Nephron (organoid): ENCODE data around the gene UQCR10.

Experiments
- H3K27ac Mint-ChIP-seq, 3 experiments: 2 replicates each; pipeline ENCODE4 v1.8.0; 2020; ENCODE audit warnings: mixed read lengths in 3 of 3, mild to moderate bottlenecking in 2 of 3, moderate library complexity in 1 of 3
- H3K27me3 Mint-ChIP-seq: 2 replicates; pipeline ENCODE4 v1.8.0; 2021; ENCODE audit warnings: low read depth, mild to moderate bottlenecking, moderate library complexity, mixed read lengths
- H3K36me3 Mint-ChIP-seq: 2 replicates; pipeline ENCODE4 v1.8.0; 2020; ENCODE audit warnings: low read depth, mixed read lengths
- H3K4me1 Mint-ChIP-seq: 2 replicates; pipeline ENCODE4 v1.8.0; 2020; ENCODE audit warnings: mixed read lengths
- H3K4me3 Mint-ChIP-seq, 3 experiments: 2 replicates each; pipeline ENCODE4 v1.8.0; 2020; ENCODE audit warnings: mild to moderate bottlenecking in 3 of 3, mixed read lengths in 3 of 3, moderate library complexity in 2 of 3
- H3K9me3 Mint-ChIP-seq: 2 replicates; pipeline ENCODE4 v1.8.0; 2020; ENCODE audit warnings: mixed read lengths
- TF ChIP-seq, protein P1 (sequence below), 3 experiments: fragments of 200-600 bp; sonication (generic); IDR thresholded peaks; one replicate each; pipeline ENCODE4 v1.5.0; 2021; ENCODE audit warnings: antibody characterized with exemption in 3 of 3; ENCODE audit not compliant: unreplicated experiment in 3 of 3

UQCR10 gene

DNA sequence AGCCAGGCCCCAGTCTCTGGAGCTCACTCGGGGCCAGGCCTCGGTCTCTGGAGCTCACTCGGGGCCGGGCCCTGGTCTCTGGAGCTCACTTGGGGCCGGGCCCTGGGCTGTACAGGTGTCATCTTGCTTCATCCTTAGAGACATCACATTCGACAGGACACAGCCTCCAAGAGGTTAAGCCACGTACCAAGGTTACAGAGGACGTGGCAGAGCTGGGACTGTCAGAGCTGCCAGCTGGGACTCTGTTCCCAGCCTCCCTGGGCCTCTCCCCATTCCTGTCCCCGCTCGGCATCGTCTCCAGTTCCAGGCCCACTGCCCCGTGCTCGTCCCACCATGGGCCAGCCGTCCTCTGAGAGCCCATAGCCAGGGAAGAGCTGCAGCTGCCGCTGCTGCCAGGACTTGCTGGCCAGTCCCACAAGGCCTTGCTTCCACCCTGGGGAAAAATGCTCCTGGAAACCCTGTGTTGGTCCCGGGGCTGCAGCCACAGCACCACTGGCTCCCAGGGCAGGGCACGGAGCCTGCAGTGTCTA is 27.8 kb upstream of the UQCR10 start:
- H3K4me1 Mint-ChIP-seq = no peaks in the 10 kb centered on the region
- no peak overlapping the region for H3K4me3 Mint-ChIP-seq
- no peaks in the 10 kb centered on the region for H3K27me3 Mint-ChIP-seq
- no peaks in the 10 kb centered on the region for H3K9me3 Mint-ChIP-seq
- no peak overlapping the region for H3K27ac Mint-ChIP-seq
- TF ChIP-seq, protein P1, sequence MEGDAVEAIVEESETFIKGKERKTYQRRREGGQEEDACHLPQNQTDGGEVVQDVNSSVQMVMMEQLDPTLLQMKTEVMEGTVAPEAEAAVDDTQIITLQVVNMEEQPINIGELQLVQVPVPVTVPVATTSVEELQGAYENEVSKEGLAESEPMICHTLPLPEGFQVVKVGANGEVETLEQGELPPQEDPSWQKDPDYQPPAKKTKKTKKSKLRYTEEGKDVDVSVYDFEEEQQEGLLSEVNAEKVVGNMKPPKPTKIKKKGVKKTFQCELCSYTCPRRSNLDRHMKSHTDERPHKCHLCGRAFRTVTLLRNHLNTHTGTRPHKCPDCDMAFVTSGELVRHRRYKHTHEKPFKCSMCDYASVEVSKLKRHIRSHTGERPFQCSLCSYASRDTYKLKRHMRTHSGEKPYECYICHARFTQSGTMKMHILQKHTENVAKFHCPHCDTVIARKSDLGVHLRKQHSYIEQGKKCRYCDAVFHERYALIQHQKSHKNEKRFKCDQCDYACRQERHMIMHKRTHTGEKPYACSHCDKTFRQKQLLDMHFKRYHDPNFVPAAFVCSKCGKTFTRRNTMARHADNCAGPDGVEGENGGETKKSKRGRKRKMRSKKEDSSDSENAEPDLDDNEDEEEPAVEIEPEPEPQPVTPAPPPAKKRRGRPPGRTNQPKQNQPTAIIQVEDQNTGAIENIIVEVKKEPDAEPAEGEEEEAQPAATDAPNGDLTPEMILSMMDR (IDR thresholded peaks at IDR 0.05; ENCODE audit: unreplicated experiment in 3 of 3) = no peak
- peaks cover 15% of the 10 kb centered on the region for H3K36me3 Mint-ChIP-seq

DNA sequence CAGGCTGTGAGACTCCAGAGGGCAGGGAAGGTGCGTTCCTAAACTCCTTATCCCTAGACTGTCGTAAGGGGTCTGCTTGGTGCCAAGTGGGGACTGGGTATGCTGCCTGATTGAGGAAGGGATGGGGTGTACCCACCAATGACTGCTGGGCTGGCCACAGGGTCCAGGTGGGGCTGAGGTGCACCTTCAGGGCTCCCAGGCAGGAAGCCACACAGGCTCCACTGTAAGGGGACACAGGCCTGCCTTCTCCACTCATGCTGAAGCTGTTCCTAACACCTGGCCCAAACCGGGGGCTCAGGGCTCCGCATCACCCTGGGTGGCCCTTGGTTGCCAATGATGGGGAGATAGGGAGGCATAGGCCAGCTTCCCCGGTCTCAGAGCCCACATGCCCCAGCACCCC is 27.0 kb upstream of the UQCR10 start:
- no peaks in the 10 kb centered on the region for H3K9me3 Mint-ChIP-seq
- peaks cover 5% of the 10 kb centered on the region for H3K4me1 Mint-ChIP-seq
- H3K27me3 Mint-ChIP-seq = no peaks in the 10 kb centered on the region
- peaks cover 20% of the 10 kb centered on the region for H3K36me3 Mint-ChIP-seq
- H3K4me3 Mint-ChIP-seq = no peak overlapping the region
- no peak overlapping the region for H3K27ac Mint-ChIP-seq
- TF ChIP-seq, protein P1 (IDR thresholded peaks at IDR 0.05; ENCODE audit: unreplicated experiment in 3 of 3) = no peak

DNA sequence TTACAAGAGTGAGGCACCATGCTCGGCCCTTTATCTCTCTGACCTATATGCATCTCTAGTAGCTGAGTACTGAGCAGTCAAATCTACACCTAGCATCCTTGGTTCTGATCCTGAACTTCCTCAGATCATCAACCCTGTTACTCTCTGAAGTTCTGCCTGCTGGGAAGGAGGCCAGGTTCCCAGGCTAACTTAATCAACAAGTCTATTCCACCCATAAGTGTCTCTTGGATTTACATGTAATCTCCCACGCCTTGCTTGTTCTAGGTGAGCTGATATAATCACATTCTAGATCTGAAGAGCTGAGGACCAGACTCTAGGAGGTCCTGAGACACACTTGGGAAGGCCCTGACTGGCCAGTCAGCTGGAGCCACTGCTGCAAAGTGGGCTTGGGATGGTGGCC is 25.2 kb upstream of the UQCR10 start:
- no peak overlapping the region for H3K4me3 Mint-ChIP-seq

DNA sequence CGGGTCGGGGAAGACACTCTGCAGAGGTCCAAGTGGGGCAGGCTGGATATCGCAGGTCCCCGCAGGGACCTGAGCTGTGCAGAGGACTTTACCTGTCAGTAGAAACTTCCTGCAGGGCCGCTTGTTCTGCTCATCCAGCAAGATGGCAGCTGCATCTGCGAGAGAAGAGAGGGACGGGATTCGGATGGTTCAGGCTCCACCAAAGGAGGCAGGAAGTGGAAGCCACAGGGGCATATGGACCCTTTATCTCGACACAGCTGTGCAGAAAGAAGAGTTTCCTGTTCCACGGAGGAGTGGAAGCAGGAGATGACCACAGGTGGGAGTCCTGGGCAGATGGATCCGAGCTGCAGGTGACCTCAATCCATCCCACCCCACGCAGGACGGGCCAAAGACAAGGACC is 24.8 kb upstream of the UQCR10 start:
- Mint-ChIP-seq H3K27me3 (no peaks in the 10 kb centered on the region), H3K4me1 (peaks cover 5% of the 10 kb centered on the region), H3K9me3 (no peaks in the 10 kb centered on the region), H3K27ac (no peak overlapping the region), H3K4me3 (no peak overlapping the region), H3K36me3 (peaks cover 26% of the 10 kb centered on the region)
- TF ChIP-seq, protein P1 (IDR thresholded peaks at IDR 0.05; ENCODE audit: unreplicated experiment in 3 of 3) = no peak

More for the DNA sequence above, 25.2 kb upstream of the UQCR10 start:
- TF ChIP-seq, protein P1 (IDR thresholded peaks at IDR 0.05; ENCODE audit: unreplicated experiment in 3 of 3) = no peak
- Mint-ChIP-seq H3K27me3 (no peaks in the 10 kb centered on the region), H3K27ac (no peak overlapping the region), H3K4me1 (peaks cover 5% of the 10 kb centered on the region), H3K9me3 (no peaks in the 10 kb centered on the region), H3K36me3 (peaks cover 25% of the 10 kb centered on the region)

DNA sequence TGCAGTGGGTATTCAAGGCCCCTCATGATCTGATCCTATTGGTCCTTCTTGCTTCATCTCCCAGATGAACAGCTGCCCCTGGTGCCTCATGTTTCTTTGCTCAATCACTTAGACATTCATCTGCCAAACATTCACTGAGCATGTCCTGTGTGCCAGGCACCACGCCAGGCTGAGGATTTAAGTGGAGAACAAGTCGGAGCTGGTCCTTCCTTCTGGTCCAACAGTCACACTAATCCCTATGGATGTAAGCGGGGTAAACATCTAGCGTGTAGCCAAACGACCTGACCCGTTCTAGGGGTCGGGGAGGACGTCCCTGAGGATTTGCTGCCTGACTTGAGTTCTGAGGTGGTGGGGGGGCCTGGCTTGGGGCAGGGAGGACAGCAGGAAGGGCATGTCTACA is 22.3 kb upstream of the UQCR10 start:
- Mint-ChIP-seq H3K27ac (no peak overlapping the region), H3K4me1 (peaks cover 5% of the 10 kb centered on the region), H3K36me3 (peaks cover 33% of the 10 kb centered on the region), H3K4me3 (no peak overlapping the region), H3K9me3 (no peaks in the 10 kb centered on the region), H3K27me3 (no peaks in the 10 kb centered on the region)
- TF ChIP-seq, protein P1 (IDR thresholded peaks at IDR 0.05; ENCODE audit: unreplicated experiment in 3 of 3) = no peak

DNA sequence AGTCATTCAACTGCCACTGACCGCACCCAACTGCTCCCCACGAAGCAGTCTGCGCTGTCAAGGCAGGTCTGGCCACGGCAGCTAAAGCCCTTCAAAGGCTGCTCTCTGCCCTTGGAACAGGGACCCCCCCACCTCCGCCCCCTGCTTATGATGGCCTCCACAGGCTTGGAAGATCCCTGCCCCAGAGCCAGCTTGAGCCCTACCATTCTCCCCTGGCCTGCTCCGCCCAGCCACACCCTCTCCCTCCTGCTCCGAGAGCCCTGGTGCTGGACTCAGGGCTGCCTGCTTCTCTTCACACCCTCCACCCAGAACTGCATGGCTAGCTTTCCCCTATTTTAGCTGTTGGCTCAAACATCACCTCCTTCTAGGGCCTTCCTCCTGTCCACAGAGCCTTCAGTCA is 19.3 kb upstream of the UQCR10 start:
- H3K36me3 Mint-ChIP-seq = peaks cover 19% of the 10 kb centered on the region
- TF ChIP-seq, protein P1 (IDR thresholded peaks at IDR 0.05; ENCODE audit: unreplicated experiment in 3 of 3) = no peak
- peaks cover 5% of the 10 kb centered on the region for H3K4me1 Mint-ChIP-seq
- no peak overlapping the region for H3K27ac Mint-ChIP-seq
- no peaks in the 10 kb centered on the region for H3K27me3 Mint-ChIP-seq
- no peaks in the 10 kb centered on the region for H3K9me3 Mint-ChIP-seq
- no peak overlapping the region for H3K4me3 Mint-ChIP-seq
